Psoas muscle (tissue), 8 donors: ENCODE data around the gene CDH26. TPM values are rescaled to one million over a fixed set of nuclear protein-coding genes. Genes with fewer than 3 reads are reported as not detected.

Experiments used
- ATAC-seq, 4 donors: fragments of 200-7000 bp; cut with Tn5 transposase; one replicate each; pipeline ENCODE4 v1.9.1; 2020; ENCODE audit warnings: moderate library complexity in 3 of 4, mild to moderate bottlenecking in 2 of 4
- DNase-seq, 2 donors: peaks; one replicate each; pipeline ENCODE4 v3.0.0-alpha.2; 2020
- H3K27ac ChIP-seq: fragments of 200-600 bp; one replicate; pipeline ENCODE4 v1.8.0; 2022
- H3K27me3 ChIP-seq, 3 donors: fragments of 200-600 bp in 1 of 3; one replicate each; pipeline versions ENCODE4 v1.6.1 to v1.8.0; 2013 to 2022; ENCODE audit warnings: low read length in 2 of 3, mild to moderate bottlenecking in 2 of 3, moderate library complexity in 1 of 3; ENCODE audit not compliant: insufficient read depth in 3 of 3
- H3K36me3 ChIP-seq, 2 donors: fragments of 200-600 bp in 1 of 2; one replicate each; pipeline versions ENCODE4 v1.6.1 to v1.8.0; 2013 to 2022; ENCODE audit warnings: low read depth in 1 of 2, mild to moderate bottlenecking in 1 of 2, moderate library complexity in 1 of 2; ENCODE audit not compliant: insufficient read depth in 1 of 2
- H3K4me1 ChIP-seq: fragments of 200-600 bp; one replicate; pipeline ENCODE4 v1.8.0; 2022
- H3K4me3 ChIP-seq: fragments of 200-600 bp; one replicate; pipeline ENCODE4 v1.8.0; 2022; ENCODE audit warnings: mild to moderate bottlenecking
- H3K9me3 ChIP-seq: fragments of 200-600 bp; one replicate; pipeline ENCODE4 v1.8.0; 2022
- CTCF ChIP-seq: fragments of 200-600 bp; IDR thresholded peaks from one replicate; pipeline ENCODE4 v1.8.0; 2022; ENCODE audit warnings: antibody characterized with exemption
- WGBS, 3 donors: extraction: QIAGEN DNeasy Blood & Tissue Kit; methylation state at CpG; one replicate each; pipeline versions ENCODE4 v1.1.6 to v1.1.7; 2013; 5-methylcytosine and 5-hydroxymethylcytosine counted together
- intact Hi-C, 2 donors: fragments of 100-400 bp; cut with DNase I; formaldehyde crosslinking; loops; one replicate each; pipeline versions ENCODE4 v1.11.0 to v1.14.2; 2022
- polyA plus RNA-seq, 3 donors: library from polyadenylated mRNA; stranded (reverse); fragments of 200-250 nt; gene quantifications; one replicate each; pipeline ENCODE4 v1.2.3, GENCODE V29; 2013
- total RNA-seq, 4 donors: library from RNA; stranded (reverse); fragmentation: NEBNext Ultra II Directional in 2 of 4; extraction: Animal tissue kit (Norgen Biotek cat#: 25700) in 2 of 4; gene quantifications; one replicate each; pipeline versions ENCODE4 v1.2.1 to v1.2.4, GENCODE V29; 2021 to 2023
- donor health status: healthy with polysubstance abuse.
- donor health status: DM: no; HTN: no; CAD: no; lungs with moderate emphysema.
- donor health status: Bipolar disorder and iron deficiency.
- donor health status: healthy.
- donor health status: DM: yes; HTN: yes; CAD: no.
- donor health status: DM: no; HTN: no; CAD: no.
- donor health status: DM: no; HTN: no; CAD: no.
- donor health status: DM: yes; HTN: yes; CAD: no.

Gene CDH26
- total and polyA plus RNA-seq, 7 donors, result 0.18 to 0.77 (median 0.32) TPM

GRCh38 chr20:59942245-59942644 is 16.0 kb upstream of the CDH26 start:
- no peak for TF ChIP-seq CTCF
- intact Hi-C loops, result no loop called here
- H3K4me3 ChIP-seq, result peak overlapping the region; percentile 85
- DNase-seq, result no peak
- H3K4me1 ChIP-seq, result peaks cover 55% of the 10 kb centered on the region
- H3K36me3 ChIP-seq, result peaks cover 0 to 32% of the 10 kb centered on the region in 2 donors
- 30 to 55% (median 42%) methylated on average over 2 of the region's 2 CpGs for WGBS, 3 donors
- no peak for ATAC-seq
- no peaks in the 10 kb centered on the region for H3K9me3 ChIP-seq
- peak overlapping the region; percentile 96 for H3K27ac ChIP-seq
- H3K27me3 ChIP-seq, result no peaks in the 10 kb centered on the region

DNA sequence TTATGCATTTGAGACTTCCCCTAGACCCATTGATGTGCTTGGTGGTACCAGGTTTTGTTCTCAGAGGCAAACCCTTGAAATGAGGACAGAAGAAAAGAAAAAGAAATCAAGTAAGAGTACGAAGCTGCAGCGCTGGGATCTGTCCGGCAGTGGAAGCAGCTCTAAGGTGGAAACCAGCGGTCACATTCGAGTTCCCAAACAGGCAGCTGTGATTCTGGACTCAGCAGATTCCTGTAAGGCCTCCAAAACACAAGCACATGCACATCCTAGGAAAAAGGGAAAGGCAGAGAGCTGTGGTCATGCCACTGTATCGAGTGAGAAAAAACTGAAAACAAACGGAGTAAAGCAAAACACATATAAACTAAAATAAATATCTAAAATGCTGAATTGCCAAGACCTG is 13.5 kb upstream of the CDH26 start:
- DNase-seq (no peak), ATAC-seq (no peak)
- Histone ChIP-seq H3K27me3 (no peaks in the 10 kb centered on the region), H3K27ac (peak overlapping the region; percentile 37), H3K9me3 (no peaks in the 10 kb centered on the region), H3K4me1 (peaks cover 53% of the 10 kb centered on the region), H3K4me3 (no peak overlapping the region), H3K36me3 (peaks cover 0 to 38% of the 10 kb centered on the region in 2 donors)
- WGBS, 3 donors, result 41 to 66% (median 52%) methylated on average over 7 of the region's 7 CpGs
- TF ChIP-seq CTCF, result no peak
- intact Hi-C loops, result no loop called here

DNA sequence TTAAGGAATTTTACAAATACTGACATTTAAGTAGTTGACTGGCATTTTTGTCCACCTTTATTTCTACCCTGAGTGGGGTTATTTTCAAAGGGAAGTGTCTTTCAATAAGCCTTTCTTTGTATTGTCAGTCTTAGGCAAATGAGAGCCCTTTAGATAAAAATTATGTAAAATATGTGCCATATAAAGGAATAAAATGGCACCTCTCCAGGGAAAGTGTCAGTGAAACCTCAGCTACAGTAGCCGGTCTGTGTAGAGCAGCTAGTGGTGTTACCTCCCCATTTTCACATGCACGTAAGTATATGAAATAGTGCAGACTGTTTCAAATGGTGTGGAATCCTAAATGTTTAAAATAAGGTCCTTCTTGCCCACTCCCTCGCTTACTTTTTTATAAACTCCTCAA is 13.0 kb upstream of the CDH26 start:
- TF ChIP-seq CTCF, result no peak
- H3K27me3 ChIP-seq, result no peaks in the 10 kb centered on the region
- DNase-seq (no peak), ATAC-seq (no peak)
- H3K9me3 ChIP-seq, result no peaks in the 10 kb centered on the region
- H3K4me1 ChIP-seq, result peaks cover 53% of the 10 kb centered on the region
- WGBS, 3 donors, result 33 to 51% (median 38%) methylated on average over 3 of the region's 3 CpGs
- H3K36me3 ChIP-seq, result peaks cover 0 to 42% of the 10 kb centered on the region in 2 donors
- H3K27ac ChIP-seq, result peak overlapping the region; percentile 37
- H3K4me3 ChIP-seq, result no peak overlapping the region
- intact Hi-C loops, result no loop called here

DNA sequence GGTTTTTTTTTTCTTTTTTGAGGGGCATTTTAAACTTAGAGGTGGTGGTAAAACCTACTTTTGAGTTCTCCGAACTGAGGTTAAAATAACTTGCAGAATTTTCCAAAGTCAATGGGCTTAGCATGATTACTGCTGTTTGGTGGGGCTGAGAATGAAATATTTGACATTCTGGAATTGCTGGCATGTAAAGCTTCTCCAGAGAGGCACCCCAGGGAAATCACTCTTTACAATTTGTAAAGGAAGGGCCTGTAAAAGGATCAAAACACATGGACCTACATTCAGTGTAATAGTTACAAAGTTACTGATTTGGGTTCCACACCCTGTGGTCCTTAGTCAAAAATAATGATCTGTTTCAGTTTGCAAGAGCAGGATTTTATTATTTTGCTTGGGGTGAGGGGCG is 12.5 kb upstream of the CDH26 start:
- peaks cover 53% of the 10 kb centered on the region for H3K4me1 ChIP-seq

More for the DNA sequence above, 12.5 kb upstream of the CDH26 start:
- Histone ChIP-seq H3K9me3 (no peaks in the 10 kb centered on the region), H3K36me3 (peaks cover 0 to 48% of the 10 kb centered on the region in 2 donors), H3K27ac (peak overlapping the region; percentile 37), H3K4me3 (no peak overlapping the region), H3K27me3 (no peaks in the 10 kb centered on the region)
- intact Hi-C loops, result no loop called here
- WGBS, 3 donors, result 70 to 81% (median 77%) methylated on average over 2 of the region's 2 CpGs
- TF ChIP-seq CTCF, result no peak
- no peak for DNase-seq
- no peak for ATAC-seq
